ENCODE results near the gene DEPP1.

DNA sequence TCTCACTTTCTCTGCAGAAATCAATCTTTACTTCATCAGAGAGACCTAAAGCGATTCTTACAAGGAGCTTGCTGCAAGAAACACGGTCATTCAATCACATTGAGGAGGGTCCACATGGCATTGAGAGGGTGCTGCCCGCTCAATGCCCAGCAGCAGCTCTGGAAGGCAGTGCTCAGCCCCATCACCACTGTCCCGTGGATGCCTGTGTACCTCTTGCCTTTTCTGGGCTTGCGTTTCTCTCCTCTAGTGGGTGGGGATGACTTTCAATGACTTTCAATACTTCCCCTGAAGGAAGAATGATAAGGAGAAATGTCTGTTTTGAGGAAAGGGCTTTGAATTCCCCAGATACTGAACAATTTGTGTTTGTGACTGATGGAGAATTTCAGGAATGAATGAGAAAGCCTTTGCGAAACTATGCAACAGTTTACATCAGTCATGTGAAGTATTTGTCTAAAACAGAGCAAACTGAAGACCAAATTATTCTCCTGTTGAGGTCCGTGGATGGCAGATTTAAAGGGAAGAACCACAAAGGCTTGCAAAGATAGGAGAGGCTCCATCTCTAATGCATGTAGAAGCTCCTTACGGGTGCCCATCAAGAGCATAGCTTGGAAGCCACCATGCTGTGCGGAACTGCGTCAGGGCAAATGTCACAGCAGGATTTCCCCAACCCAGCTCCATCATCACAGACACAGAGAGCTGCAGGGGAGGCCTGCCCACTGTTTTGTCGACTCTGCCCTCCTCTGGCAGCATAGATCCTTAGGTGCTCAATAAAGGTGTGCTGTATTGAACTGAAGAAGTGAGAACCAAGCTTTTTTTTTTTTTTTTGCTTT lies 15.5 kb upstream of the DEPP1 start:
- TF ChIP-seq, protein P1, sequence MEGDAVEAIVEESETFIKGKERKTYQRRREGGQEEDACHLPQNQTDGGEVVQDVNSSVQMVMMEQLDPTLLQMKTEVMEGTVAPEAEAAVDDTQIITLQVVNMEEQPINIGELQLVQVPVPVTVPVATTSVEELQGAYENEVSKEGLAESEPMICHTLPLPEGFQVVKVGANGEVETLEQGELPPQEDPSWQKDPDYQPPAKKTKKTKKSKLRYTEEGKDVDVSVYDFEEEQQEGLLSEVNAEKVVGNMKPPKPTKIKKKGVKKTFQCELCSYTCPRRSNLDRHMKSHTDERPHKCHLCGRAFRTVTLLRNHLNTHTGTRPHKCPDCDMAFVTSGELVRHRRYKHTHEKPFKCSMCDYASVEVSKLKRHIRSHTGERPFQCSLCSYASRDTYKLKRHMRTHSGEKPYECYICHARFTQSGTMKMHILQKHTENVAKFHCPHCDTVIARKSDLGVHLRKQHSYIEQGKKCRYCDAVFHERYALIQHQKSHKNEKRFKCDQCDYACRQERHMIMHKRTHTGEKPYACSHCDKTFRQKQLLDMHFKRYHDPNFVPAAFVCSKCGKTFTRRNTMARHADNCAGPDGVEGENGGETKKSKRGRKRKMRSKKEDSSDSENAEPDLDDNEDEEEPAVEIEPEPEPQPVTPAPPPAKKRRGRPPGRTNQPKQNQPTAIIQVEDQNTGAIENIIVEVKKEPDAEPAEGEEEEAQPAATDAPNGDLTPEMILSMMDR (IDR thresholded peaks at IDR 0.05): no peak
- TF ChIP-seq POLR2A (IDR thresholded peaks at IDR 0.05) (no peak), POLR2AphosphoS5 (IDR thresholded peaks at IDR 0.05) (no peak)
